ENCODE measurements around the gene MAN1C1.

DNA sequence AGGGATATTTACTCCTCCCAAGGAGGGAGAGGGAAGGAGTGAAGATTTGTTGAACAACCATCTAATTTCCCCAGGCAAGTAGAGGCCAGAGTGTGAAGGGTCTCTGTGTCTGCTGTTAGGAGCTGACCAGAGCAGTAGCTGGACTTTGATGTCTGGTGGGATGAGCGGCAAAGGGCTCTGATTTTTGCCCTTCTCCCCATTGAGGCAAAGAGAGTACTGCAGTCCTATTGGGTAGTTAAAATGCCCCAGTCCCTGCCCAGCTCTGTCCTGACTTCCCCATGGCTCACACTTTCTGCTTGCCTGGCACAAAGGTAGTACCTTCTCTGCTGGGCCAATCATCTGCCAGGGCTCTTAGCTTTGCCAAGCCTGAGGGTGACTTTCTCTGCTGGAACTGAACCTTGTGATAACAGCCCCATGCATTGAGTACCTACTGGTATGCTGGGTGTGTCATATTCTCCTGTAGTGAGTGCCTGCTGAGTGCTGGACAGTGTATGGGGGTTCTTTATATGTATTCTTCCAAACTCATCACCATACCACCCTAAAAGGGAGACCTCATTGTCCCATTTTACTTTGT, 119.5 kb downstream of the MAN1C1 start:
- TF ChIP-seq, protein P1, sequence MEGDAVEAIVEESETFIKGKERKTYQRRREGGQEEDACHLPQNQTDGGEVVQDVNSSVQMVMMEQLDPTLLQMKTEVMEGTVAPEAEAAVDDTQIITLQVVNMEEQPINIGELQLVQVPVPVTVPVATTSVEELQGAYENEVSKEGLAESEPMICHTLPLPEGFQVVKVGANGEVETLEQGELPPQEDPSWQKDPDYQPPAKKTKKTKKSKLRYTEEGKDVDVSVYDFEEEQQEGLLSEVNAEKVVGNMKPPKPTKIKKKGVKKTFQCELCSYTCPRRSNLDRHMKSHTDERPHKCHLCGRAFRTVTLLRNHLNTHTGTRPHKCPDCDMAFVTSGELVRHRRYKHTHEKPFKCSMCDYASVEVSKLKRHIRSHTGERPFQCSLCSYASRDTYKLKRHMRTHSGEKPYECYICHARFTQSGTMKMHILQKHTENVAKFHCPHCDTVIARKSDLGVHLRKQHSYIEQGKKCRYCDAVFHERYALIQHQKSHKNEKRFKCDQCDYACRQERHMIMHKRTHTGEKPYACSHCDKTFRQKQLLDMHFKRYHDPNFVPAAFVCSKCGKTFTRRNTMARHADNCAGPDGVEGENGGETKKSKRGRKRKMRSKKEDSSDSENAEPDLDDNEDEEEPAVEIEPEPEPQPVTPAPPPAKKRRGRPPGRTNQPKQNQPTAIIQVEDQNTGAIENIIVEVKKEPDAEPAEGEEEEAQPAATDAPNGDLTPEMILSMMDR (IDR thresholded peaks at IDR 0.05; ENCODE audit: low read depth, low read length) = no peak
- TF ChIP-seq MAX (IDR thresholded peaks at IDR 0.05; ENCODE audit: low read depth, low read length) = no peak
- TF ChIP-seq POLR2A (IDR thresholded peaks at IDR 0.05; ENCODE audit: extremely low read depth, insufficient read length) = no peak
- no peak for TF ChIP-seq MYC (IDR thresholded peaks at IDR 0.05; ENCODE audit: low read depth, low read length)

Data from NB4 (cell line).